ENCODE results near the gene RRM2. TPM values are rescaled to one million over a fixed set of nuclear protein-coding genes. Genes with fewer than 3 reads are reported as not detected.
"Not testable (repeated sequence)": the region's sequence is repeated elsewhere in the genome, so short reads cannot be mapped to it uniquely, and the experiment has no call there.

The RRM2 gene
- total RNA-seq, 2 experiments from 2014 or later = 382 to 469 TPM

DNA sequence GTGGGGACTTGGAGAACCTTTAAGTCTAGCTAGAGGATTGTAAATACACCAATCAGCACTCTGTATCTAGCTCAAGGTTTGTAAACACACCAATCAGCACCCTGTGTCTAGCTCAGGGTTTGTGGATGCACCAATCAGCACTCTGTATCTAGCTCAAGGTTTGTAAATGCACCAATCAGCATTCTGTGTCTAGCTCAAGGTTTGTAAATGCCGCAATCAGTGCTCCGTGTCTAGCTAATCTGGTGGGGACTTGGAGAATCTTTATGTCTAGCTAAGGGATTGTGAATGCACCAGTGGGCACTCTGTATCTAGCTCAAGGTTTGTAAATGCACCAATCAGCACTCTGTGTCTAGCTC, 30.7 kb upstream of the RRM2 start:
- H3K9me3 Mint-ChIP-seq (ENCODE audit: low read depth); intact Hi-C loops (cut with DNase I, micrococcal nuclease); H3K36me3 Mint-ChIP-seq (ENCODE audit: low read depth); H3K4me1 Mint-ChIP-seq; DNase-seq; H3K27ac Mint-ChIP-seq; H3K4me3 Mint-ChIP-seq: not testable (repeated sequence)
- ATAC-seq = peak; percentile 37
- POLR2A ChIA-PET = interaction anchor here (0.6 to 1.7 kb wide), 6 partner anchors 15 to 357 kb away, joined by 3 to 5 read pairs (median 3); partner anchors contain the start of genes ODC1 and RRM2
- CTCF ChIA-PET = interaction anchor here (0.8 to 5.0 kb wide), 10 partner anchors 9 to 343 kb away, joined by 3 to 42 read pairs (median 4); no protein-coding TSS in a partner anchor
- peaks cover 46% of the 10 kb centered on the region for H3K27me3 Mint-ChIP-seq

DNA sequence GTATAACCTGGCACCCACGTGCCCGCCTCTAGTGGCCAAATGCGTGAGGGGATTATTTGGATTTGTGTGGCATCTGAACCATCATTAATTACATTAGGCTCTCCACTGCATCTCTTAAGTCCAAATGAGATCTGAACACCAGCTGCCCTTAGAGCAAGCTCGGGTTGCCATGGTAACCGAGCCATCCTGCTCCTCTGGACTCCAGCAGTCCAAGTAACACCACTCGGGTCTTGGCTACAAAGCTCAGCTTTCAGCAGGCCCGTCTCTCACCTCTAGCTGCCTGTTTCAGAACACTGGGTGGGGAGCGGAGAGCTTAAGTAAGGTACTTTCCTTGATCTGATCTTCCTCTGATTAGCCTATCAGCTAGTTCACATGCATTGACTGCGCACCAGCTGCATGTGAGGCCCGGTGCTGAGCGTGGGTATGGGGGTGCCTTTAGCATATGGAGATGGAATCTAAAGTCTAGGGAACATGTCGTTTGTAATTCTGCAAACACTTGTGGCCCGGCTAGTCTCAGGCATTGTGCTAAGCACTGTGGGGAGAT, 28.2 kb upstream of the RRM2 start:
- ATAC-seq (no peak), DNase-seq (no peak)
- H3K9me3 Mint-ChIP-seq (ENCODE audit: low read depth) = no peaks in the 10 kb centered on the region
- peaks cover 43% of the 10 kb centered on the region for H3K27me3 Mint-ChIP-seq
- H3K36me3 Mint-ChIP-seq (ENCODE audit: low read depth) = no peaks in the 10 kb centered on the region
- POLR2A ChIA-PET = interaction anchor here (0.6 kb wide), 1 partner anchor 194 kb away, joined by 3 read pairs; no protein-coding TSS in a partner anchor
- CTCF ChIA-PET = interaction anchor here (0.8 to 4.5 kb wide), 6 partner anchors 11 to 111 kb away, joined by 3 to 61 read pairs (median 4); no protein-coding TSS in a partner anchor
- no peak overlapping the region for H3K4me3 Mint-ChIP-seq
- no peak overlapping the region for H3K27ac Mint-ChIP-seq
- intact Hi-C loops (cut with DNase I, micrococcal nuclease) = no loop called here
- peaks cover 3% of the 10 kb centered on the region for H3K4me1 Mint-ChIP-seq

DNA sequence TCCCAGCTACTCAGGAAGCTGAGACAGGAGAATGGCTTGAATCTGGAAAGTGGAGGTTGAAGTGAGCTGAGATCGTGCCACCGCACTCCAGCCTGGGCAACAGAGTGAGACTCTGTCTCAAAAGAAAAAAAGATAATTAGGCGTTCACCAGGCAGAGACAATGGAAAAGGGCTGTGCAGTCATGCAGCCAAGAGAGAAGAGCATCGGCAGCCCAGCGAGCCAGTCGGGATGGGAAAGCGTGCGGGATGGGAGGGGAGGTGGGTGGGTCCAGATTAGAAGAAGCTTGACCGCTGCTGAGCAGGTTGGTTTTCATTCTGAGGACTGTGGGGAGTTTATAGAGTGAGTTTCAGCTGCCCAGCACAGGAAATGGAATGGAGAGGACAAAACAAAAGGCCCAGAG, 27.4 kb upstream of the RRM2 start:
- DNase-seq (no peak), ATAC-seq (no peak)
- CTCF ChIA-PET = interaction anchor here (1.2 to 4.5 kb wide), 5 partner anchors 12 to 112 kb away, joined by 3 to 61 read pairs (median 5); no protein-coding TSS in a partner anchor
- intact Hi-C loops (cut with DNase I, micrococcal nuclease) = no loop called here
- Mint-ChIP-seq H3K4me3 (no peak overlapping the region), H3K4me1 (peaks cover 3% of the 10 kb centered on the region), H3K27ac (no peak overlapping the region), H3K27me3 (peaks cover 37% of the 10 kb centered on the region), H3K36me3 (ENCODE audit: low read depth) (no peaks in the 10 kb centered on the region), H3K9me3 (ENCODE audit: low read depth) (no peaks in the 10 kb centered on the region)
- POLR2A ChIA-PET = no interaction called here

DNA sequence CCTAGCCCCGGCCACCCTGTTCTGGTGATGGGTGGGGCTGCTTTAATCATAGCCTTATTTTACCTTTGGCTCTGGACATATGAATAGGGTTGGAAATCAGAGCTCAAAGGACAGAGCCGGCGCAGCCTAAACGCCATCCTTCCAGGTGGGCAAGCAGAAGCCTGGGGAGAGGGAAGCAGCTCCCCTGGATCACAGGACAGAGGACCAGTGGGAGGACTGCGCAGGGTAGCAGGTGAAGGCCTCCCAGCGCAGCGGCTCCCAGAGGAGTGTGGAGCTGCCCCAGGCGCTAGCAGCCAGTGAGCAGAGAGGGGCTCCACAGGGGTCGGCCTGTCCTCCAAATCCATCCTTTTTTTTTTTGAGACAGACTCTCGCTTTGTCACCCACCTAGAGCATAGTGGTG, 25.9 kb upstream of the RRM2 start:
- peaks cover 31% of the 10 kb centered on the region for H3K27me3 Mint-ChIP-seq
- POLR2A ChIA-PET = interaction anchor here (1.0 to 1.5 kb wide), 2 partner anchors 24 to 33 kb away, joined by 3 to 6 read pairs; no protein-coding TSS in a partner anchor
- ATAC-seq = no peak
- H3K9me3 Mint-ChIP-seq (ENCODE audit: low read depth) = no peaks in the 10 kb centered on the region
- CTCF ChIA-PET = interaction anchor here (0.6 to 4.5 kb wide), 24 partner anchors 8 to 338 kb away, joined by 3 to 61 read pairs (median 4); no protein-coding TSS in a partner anchor
- H3K27ac Mint-ChIP-seq = no peak overlapping the region
- H3K4me1 Mint-ChIP-seq = no peaks in the 10 kb centered on the region
- no peak overlapping the region for H3K4me3 Mint-ChIP-seq
- DNase-seq = no peak
- intact Hi-C loops (cut with DNase I, micrococcal nuclease) = loop anchor here (1.0 kb wide), 1 partner anchor 24 kb away; no protein-coding TSS in a partner anchor
- H3K36me3 Mint-ChIP-seq (ENCODE audit: low read depth) = no peaks in the 10 kb centered on the region

DNA sequence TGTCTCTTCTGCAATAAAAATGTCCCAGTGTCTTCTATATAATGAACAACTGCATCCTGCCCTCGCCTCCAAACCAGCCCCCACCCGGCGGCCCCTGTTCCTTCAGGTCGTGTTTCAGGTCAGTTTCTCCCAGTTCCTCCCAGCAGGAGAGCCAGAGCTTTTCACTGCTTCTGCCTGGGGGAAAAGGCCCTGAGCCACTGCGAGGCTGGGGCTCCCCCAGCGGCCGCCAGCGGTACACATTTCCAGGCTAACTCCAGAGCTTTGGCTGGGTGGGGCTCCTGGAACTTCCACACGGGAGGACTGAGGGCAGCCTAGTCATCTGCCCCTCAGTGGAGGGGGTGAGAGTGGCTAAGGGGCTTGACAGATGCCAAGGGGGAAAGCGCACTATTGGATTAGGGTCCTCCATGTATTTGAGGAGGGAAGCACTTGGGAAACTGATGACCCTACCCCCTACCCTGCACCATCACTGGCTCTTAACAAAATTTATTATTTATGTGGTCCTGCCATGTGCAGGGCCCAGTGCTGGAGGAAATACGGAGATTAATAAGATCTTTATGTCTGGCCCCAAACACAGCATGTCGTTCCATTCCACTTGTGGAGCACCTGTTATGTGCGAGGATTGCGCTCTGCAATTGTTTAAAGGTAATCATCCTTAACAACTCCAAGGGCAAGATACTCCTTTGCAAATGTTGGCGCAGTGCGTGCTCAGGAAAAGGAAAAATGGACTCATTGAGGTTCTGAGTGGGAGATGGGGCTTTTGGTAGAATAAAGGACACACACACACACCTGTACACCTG, 25.0 kb upstream of the RRM2 start:
- ChIA-PET POLR2A (interaction anchor here (1.0 to 1.5 kb wide), 2 partner anchors 25 to 32 kb away, joined by 3 to 6 read pairs; no protein-coding TSS in a partner anchor), CTCF (interaction anchor here (0.6 to 4.5 kb wide), 31 partner anchors 9 to 578 kb away, joined by 3 to 61 read pairs (median 4); no protein-coding TSS in a partner anchor)
- peak; percentile 59 for DNase-seq
- H3K9me3 Mint-ChIP-seq (ENCODE audit: low read depth) = no peaks in the 10 kb centered on the region
- peaks cover 24% of the 10 kb centered on the region for H3K27me3 Mint-ChIP-seq
- no peak overlapping the region for H3K27ac Mint-ChIP-seq
- peak; percentile 83 for ATAC-seq
- intact Hi-C loops (cut with DNase I, micrococcal nuclease) = loop anchor here (1.0 kb wide), 1 partner anchor 25 kb away; no protein-coding TSS in a partner anchor
- H3K36me3 Mint-ChIP-seq (ENCODE audit: low read depth) = no peaks in the 10 kb centered on the region
- no peak overlapping the region for H3K4me3 Mint-ChIP-seq
- H3K4me1 Mint-ChIP-seq = no peaks in the 10 kb centered on the region

DNA sequence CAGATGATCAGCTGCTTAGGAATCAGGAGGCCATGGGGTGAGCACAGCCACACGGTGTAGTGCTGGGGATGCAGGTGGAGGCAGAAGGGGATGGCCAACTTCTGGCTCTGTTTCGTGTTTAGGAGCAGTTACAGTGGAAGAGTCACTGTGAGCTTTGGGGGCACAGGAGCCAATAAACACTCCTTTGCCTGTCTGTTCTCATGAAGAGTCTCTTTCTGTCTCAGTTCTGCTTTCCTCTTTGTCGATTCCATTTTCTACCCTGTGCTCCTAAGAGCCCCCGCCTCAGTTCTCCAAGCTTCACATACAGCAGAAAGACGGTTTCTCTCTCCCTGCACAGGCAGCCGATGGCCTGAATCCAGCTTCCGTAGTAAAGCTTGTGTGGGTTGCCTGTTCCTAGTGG, 21.0 kb upstream of the RRM2 start:
- H3K4me3 Mint-ChIP-seq = no peak overlapping the region
- H3K4me1 Mint-ChIP-seq = no peaks in the 10 kb centered on the region
- ATAC-seq (no peak), DNase-seq (no peak)
- intact Hi-C loops (cut with DNase I, micrococcal nuclease) = no loop called here
- no peak overlapping the region for H3K27ac Mint-ChIP-seq
- peaks cover 3% of the 10 kb centered on the region for H3K27me3 Mint-ChIP-seq
- CTCF ChIA-PET = interaction anchor here (0.6 to 0.9 kb wide), 2 partner anchors 23 to 93 kb away, joined by 3 to 4 read pairs; no protein-coding TSS in a partner anchor
- no peaks in the 10 kb centered on the region for H3K36me3 Mint-ChIP-seq (ENCODE audit: low read depth)
- POLR2A ChIA-PET = no interaction called here
- H3K9me3 Mint-ChIP-seq (ENCODE audit: low read depth) = no peaks in the 10 kb centered on the region

DNA sequence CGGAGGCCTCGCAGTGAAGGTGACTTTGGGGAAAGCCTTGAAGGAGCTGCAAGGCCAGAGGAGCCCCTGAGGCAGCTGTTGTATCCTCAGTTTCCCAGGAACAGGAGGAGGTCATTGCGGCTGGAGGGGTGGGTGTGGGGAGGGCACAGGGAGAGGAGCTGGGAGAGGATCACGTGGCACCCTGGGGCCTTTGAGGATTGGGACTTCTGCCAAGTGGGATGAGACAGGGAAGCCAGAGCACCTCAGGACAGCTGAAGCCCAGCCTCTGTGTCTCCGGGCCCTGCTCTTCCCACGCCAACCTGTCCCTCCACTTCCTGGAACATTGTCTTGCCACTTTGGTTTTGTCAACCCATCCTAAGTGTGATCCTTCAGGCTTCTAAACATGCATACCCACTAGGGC, 19.4 kb upstream of the RRM2 start:
- peaks cover 2% of the 10 kb centered on the region for H3K36me3 Mint-ChIP-seq (ENCODE audit: low read depth)
- H3K4me1 Mint-ChIP-seq = no peaks in the 10 kb centered on the region
- peaks cover 6% of the 10 kb centered on the region for H3K9me3 Mint-ChIP-seq (ENCODE audit: low read depth)
- ChIA-PET POLR2A (no interaction called here), CTCF (interaction anchor here (1.0 to 1.1 kb wide), 2 partner anchors 12 to 31 kb away, joined by 3 to 4 read pairs; no protein-coding TSS in a partner anchor)
- no peak overlapping the region for H3K4me3 Mint-ChIP-seq
- DNase-seq (no peak), ATAC-seq (no peak)
- H3K27me3 Mint-ChIP-seq = peaks cover 3% of the 10 kb centered on the region
- intact Hi-C loops (cut with DNase I, micrococcal nuclease) = no loop called here
- no peak overlapping the region for H3K27ac Mint-ChIP-seq

DNA sequence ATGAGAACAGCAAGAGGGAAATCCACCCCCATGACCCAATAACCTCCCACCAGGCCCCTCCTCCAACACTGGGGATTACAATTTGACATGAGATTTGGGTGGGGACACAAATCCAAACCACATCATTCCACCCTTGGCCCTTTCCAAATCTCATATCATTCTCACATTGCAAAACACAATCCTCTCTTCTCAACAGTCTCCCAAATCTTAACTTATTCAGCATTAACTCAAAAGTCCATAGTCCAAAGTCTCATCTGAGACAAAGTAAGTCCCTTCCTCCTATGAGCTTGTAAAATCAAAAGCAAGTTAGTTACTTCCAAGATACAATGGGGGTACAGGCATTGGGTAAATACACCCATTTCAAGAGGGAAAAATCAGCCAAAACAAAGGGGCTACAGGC, 17.6 kb upstream of the RRM2 start:
- CTCF ChIA-PET = interaction anchor here (0.6 to 2.7 kb wide), 4 partner anchors 8 to 304 kb away, joined by 3 to 10 read pairs (median 6); no protein-coding TSS in a partner anchor
- ATAC-seq; intact Hi-C loops (cut with DNase I, micrococcal nuclease); H3K4me1 Mint-ChIP-seq; H3K4me3 Mint-ChIP-seq; H3K36me3 Mint-ChIP-seq (ENCODE audit: low read depth); H3K9me3 Mint-ChIP-seq (ENCODE audit: low read depth); H3K27ac Mint-ChIP-seq; POLR2A ChIA-PET; H3K27me3 Mint-ChIP-seq; DNase-seq: not testable (repeated sequence)

DNA sequence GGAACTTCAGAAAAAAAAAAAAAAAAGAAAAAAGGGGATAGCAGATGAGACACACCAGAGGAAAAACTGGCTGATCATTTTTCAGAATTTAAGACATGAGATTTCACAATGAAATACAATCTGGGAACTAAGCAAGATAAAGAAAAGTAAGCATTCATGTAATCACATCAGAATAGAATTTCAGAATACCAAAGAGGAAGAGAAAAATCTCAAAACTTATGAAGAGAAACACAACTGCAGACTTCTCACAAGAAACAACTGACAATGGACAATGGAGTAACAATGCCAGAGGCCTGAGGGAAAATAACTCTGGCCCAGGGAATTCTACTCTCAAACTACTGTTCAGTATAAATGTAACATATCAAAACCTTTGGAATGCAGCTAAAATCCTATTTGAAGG, 13.2 kb upstream of the RRM2 start:
- ChIA-PET POLR2A (no interaction called here), CTCF (interaction anchor here (0.8 kb wide), 1 partner anchor 18 kb away, joined by 3 read pairs; no protein-coding TSS in a partner anchor)
- intact Hi-C loops (cut with DNase I, micrococcal nuclease) = no loop called here
- H3K4me1 Mint-ChIP-seq = no peaks in the 10 kb centered on the region
- H3K9me3 Mint-ChIP-seq (ENCODE audit: low read depth) = peaks cover 6% of the 10 kb centered on the region
- H3K27ac Mint-ChIP-seq = no peak overlapping the region
- H3K27me3 Mint-ChIP-seq = no peaks in the 10 kb centered on the region
- H3K36me3 Mint-ChIP-seq (ENCODE audit: low read depth) = peaks cover 2% of the 10 kb centered on the region
- ATAC-seq (no peak), DNase-seq (no peak)
- H3K4me3 Mint-ChIP-seq = no peak overlapping the region

DNA sequence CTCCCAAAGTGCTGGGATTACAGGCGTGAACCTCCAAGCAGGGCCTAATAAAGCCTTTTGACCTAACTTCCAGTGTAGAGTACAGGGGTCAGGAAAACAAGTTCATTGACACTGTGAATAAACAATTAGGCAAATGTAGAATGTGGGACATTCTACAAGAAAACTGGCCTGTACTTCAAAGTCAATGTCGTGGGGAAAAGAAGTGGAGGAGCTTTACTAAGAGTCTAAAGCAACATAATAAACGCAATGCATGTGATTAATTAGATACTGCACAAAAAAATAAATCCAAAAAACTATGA, 3.6 kb upstream of the RRM2 start:
- no peak overlapping the region for H3K27ac Mint-ChIP-seq

DNA sequence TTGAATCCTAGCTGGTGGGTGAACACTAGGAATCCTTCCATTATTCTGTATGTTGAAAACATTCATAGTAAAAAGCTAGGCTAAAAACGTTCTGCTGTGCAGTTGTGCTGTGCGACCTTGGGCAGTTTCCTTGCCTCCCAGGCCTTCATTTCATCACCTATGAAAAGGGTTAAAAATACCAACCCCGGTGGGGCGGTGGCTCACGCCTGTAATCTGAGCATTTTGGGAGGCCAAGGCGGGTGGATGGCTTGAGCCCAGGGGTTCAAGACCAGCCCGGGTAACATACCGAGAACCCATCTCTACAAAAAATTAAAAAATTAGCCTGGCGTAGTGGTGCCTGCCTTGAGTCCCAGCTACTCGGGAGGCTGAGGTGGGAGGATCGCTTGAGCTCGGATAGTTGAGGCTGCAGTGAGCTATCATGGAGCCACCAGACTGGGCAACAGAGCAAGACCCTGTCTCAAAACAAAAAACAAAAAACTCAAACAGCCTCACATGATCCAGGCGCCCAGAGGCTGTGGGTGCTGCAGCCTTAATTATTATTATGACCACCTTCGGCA, 2.9 kb upstream of the RRM2 start:
- Mint-ChIP-seq H3K4me1 (peaks cover 16% of the 10 kb centered on the region), H3K27ac (peak overlapping the region; percentile 96), H3K9me3 (ENCODE audit: low read depth) (no peaks in the 10 kb centered on the region), H3K4me3 (peak overlapping the region; percentile 97), H3K36me3 (ENCODE audit: low read depth) (peaks cover 31% of the 10 kb centered on the region), H3K27me3 (no peaks in the 10 kb centered on the region)
- CTCF ChIA-PET = interaction anchor here (1.0 to 1.6 kb wide), 2 partner anchors 23 to 289 kb away, joined by 4 read pairs; no protein-coding TSS in a partner anchor
- POLR2A ChIA-PET = no interaction called here
- intact Hi-C loops (cut with DNase I, micrococcal nuclease) = loop anchor here (1.0 to 10.0 kb wide), 15 partner anchors 47 to 1437 kb away; partner anchors contain the start of genes CPSF3 (in 2 of the 2), HPCAL1 (in 2 of the 2), ITGB1BP1 (in 2 of the 2) and GRHL1 (in 1 of the 2)
- DNase-seq (no peak), ATAC-seq (no peak)

More for the DNA sequence above, 3.6 kb upstream of the RRM2 start:
- ATAC-seq (no peak), DNase-seq (no peak)
- Mint-ChIP-seq H3K27me3 (no peaks in the 10 kb centered on the region), H3K36me3 (ENCODE audit: low read depth) (peaks cover 24% of the 10 kb centered on the region), H3K4me3 (peak overlapping the region; percentile 17), H3K4me1 (peaks cover 13% of the 10 kb centered on the region), H3K9me3 (ENCODE audit: low read depth) (no peaks in the 10 kb centered on the region)
- ChIA-PET POLR2A (no interaction called here), CTCF (interaction anchor here (0.6 to 0.8 kb wide), 2 partner anchors 22 to 113 kb away, joined by 3 read pairs; no protein-coding TSS in a partner anchor)
- intact Hi-C loops (cut with DNase I, micrococcal nuclease) = loop anchor here in 1 of 2 experiments (5.0 kb wide), 1 partner anchor 47 kb away; no protein-coding TSS in a partner anchor
